Mesenchymal stem cell (in vitro differentiated cells and primary cell): ENCODE measurements around the gene ARHGAP33.

ENCODE experiments used
- DNase-seq: peaks from one replicate; pipeline ENCODE4 v3.0.0-alpha.2; 2013
- H2AFZ ChIP-seq: one replicate; pipeline ENCODE4 v1.6.1; 2013; ENCODE audit warnings: low read depth, mild to moderate bottlenecking, control low read depth, inconsistent platforms, low read length, moderate library complexity
- H2AK5ac ChIP-seq: 2 replicates; pipeline ENCODE4 v1.6.1; 2013; ENCODE audit warnings: low read length, moderate library complexity, mild to moderate bottlenecking, inconsistent platforms; ENCODE audit not compliant: severe bottlenecking
- H2BK120ac ChIP-seq: one replicate; pipeline ENCODE4 v1.6.1; 2013; ENCODE audit warnings: low read depth, mild to moderate bottlenecking, inconsistent platforms, low read length, moderate library complexity
- H2BK12ac ChIP-seq, 2 experiments: one replicate each; pipeline ENCODE4 v1.6.1; 2013; ENCODE audit warnings: inconsistent platforms in 2 of 2, low read length in 2 of 2, mild to moderate bottlenecking in 2 of 2, moderate library complexity in 2 of 2, control low read depth in 1 of 2
- H2BK15ac ChIP-seq: one replicate; pipeline ENCODE4 v1.6.1; 2013; ENCODE audit warnings: mild to moderate bottlenecking, low read depth, inconsistent platforms; ENCODE audit not compliant: poor library complexity, severe bottlenecking
- H2BK5ac ChIP-seq: 2 replicates; pipeline ENCODE4 v1.6.1; 2013; ENCODE audit warnings: low read depth, mild to moderate bottlenecking, low read length, control low read depth, inconsistent platforms; ENCODE audit not compliant: poor library complexity, severe bottlenecking
- H3K14ac ChIP-seq, 2 experiments: one replicate each; pipeline ENCODE4 v1.6.1; 2013; ENCODE audit warnings: inconsistent platforms in 2 of 2, low read length in 2 of 2, control low read depth in 1 of 2, mild to moderate bottlenecking in 1 of 2, moderate library complexity in 1 of 2
- H3K18ac ChIP-seq, 2 experiments: one replicate each; pipeline ENCODE4 v1.6.1; 2013; ENCODE audit warnings: inconsistent platforms in 2 of 2, low read length in 2 of 2, control low read depth in 1 of 2, low read depth in 1 of 2, mild to moderate bottlenecking in 1 of 2
- H3K23ac ChIP-seq, 2 experiments: one replicate each; pipeline ENCODE4 v1.6.1; 2013; ENCODE audit warnings: inconsistent platforms in 2 of 2, low read length in 2 of 2, mild to moderate bottlenecking in 2 of 2, moderate library complexity in 2 of 2, control low read depth in 1 of 2
- H3K27ac ChIP-seq: 2 replicates; pipeline ENCODE4 v1.5.1; 2013; ENCODE audit warnings: mild to moderate bottlenecking, moderate library complexity, low read length, control low read depth, inconsistent platforms; ENCODE audit not compliant: poor library complexity, severe bottlenecking
- H3K27me3 ChIP-seq, 2 experiments: 2 replicates each; pipeline versions ENCODE4 v1.6.1 to v1.7.0; 2013; ENCODE audit warnings: low read length in 2 of 2, mild to moderate bottlenecking in 2 of 2, moderate library complexity in 2 of 2, control low read depth in 1 of 2, inconsistent platforms in 1 of 2; ENCODE audit not compliant: control insufficient read depth in 1 of 2, insufficient read depth in 1 of 2
- H3K36me3 ChIP-seq, 2 experiments: 2 replicates each; pipeline versions ENCODE4 v1.6.1 to v1.7.0; 2013; ENCODE audit warnings: low read length in 2 of 2, control low read depth in 1 of 2, inconsistent platforms in 1 of 2, low read depth in 1 of 2, mild to moderate bottlenecking in 1 of 2; ENCODE audit not compliant: insufficient read depth in 2 of 2, control insufficient read depth in 1 of 2
- H3K4ac ChIP-seq, 2 experiments: one replicate each; pipeline ENCODE4 v1.6.1; 2013; ENCODE audit warnings: inconsistent platforms in 2 of 2, low read length in 2 of 2, mild to moderate bottlenecking in 2 of 2, moderate library complexity in 2 of 2, control low read depth in 1 of 2, low read depth in 1 of 2
- H3K4me1 ChIP-seq: 2 replicates; pipeline ENCODE4 v1.6.1; 2013; ENCODE audit warnings: low read depth, low read length, control low read depth; ENCODE audit not compliant: control insufficient read depth, insufficient read depth
- H3K4me2 ChIP-seq: 2 replicates; pipeline ENCODE4 v1.6.1; 2013; ENCODE audit warnings: low read length, mild to moderate bottlenecking, inconsistent platforms; ENCODE audit not compliant: poor library complexity, severe bottlenecking
- H3K4me3 ChIP-seq, 2 experiments: 2 replicates each; pipeline versions ENCODE4 v1.5.1 to v1.7.0; 2013; ENCODE audit warnings: low read length in 2 of 2, mild to moderate bottlenecking in 2 of 2, control low read depth in 1 of 2, low read depth in 1 of 2; ENCODE audit not compliant: insufficient read depth in 1 of 2
- H3K79me1 ChIP-seq: replicated peaks from 2 replicates; pipeline ENCODE4 v1.6.1; 2013; ENCODE audit warnings: mild to moderate bottlenecking, control low read depth, low read length, inconsistent platforms; ENCODE audit not compliant: poor library complexity, severe bottlenecking
- H3K9ac ChIP-seq: 2 replicates; pipeline ENCODE4 v1.7.0; 2013; ENCODE audit warnings: mild to moderate bottlenecking, low read length, moderate library complexity
- H3K9me3 ChIP-seq: 2 replicates; pipeline ENCODE4 v1.7.0; 2013; ENCODE audit warnings: mild to moderate bottlenecking, low read length; ENCODE audit not compliant: control insufficient read depth
- H4K8ac ChIP-seq: one replicate; pipeline ENCODE4 v1.6.1; 2013; ENCODE audit warnings: inconsistent platforms, mild to moderate bottlenecking, low read length, moderate library complexity
- H4K91ac ChIP-seq: one replicate; pipeline ENCODE4 v1.6.1; 2013; ENCODE audit warnings: mild to moderate bottlenecking, low read length, inconsistent platforms
- WGBS: methylation state at CpG from one replicate; pipeline ENCODE4 v1.1.7; 2013; ENCODE audit warnings: mixed read lengths; 5-methylcytosine and 5-hydroxymethylcytosine counted together

The ARHGAP33 gene

GRCh38 chr19:35742121-35742724 lies 33.1 kb upstream of the ARHGAP33 start, which contains the start of gene IGFLR1:
Gene IGFLR1 (minus strand): TSS chr19:35742452. CDS start chr19:35741180, 1,272 bp downstream.
- Histone ChIP-seq H2BK15ac (no peak within 1 kb of the TSS), H3K23ac (no peak within 1 kb of the TSS), H2BK120ac (no peak within 1 kb of the TSS), H3K27me3 (no peaks in the 10 kb centered on the region), H3K4ac (no peak within 1 kb of the TSS), H4K91ac (no peak within 1 kb of the TSS), H3K14ac (no peak within 1 kb of the TSS), H3K4me1 (peaks cover 23% of the 10 kb centered on the region), H2AK5ac (no peak within 1 kb of the TSS), H3K9ac (peak within 1 kb of the TSS; percentile 76), H3K36me3 (peaks cover 39 to 41% of the 10 kb centered on the region in 2 experiments), H3K27ac (no peak within 1 kb of the TSS), H3K9me3 (no peaks in the 10 kb centered on the region), H3K18ac (no peak within 1 kb of the TSS), H2AFZ (no peak within 1 kb of the TSS), H2BK12ac (no peak within 1 kb of the TSS), H4K8ac (no peak within 1 kb of the TSS), H3K79me1 (peaks cover 25% of the 10 kb centered on the region), H2BK5ac (no peak within 1 kb of the TSS), H3K4me3 (no peak within 1 kb of the TSS), H3K4me2 (no peak within 1 kb of the TSS)
- 96% methylated on average over 9 of the region's 9 CpGs for WGBS
- DNase-seq = no peak

DNA sequence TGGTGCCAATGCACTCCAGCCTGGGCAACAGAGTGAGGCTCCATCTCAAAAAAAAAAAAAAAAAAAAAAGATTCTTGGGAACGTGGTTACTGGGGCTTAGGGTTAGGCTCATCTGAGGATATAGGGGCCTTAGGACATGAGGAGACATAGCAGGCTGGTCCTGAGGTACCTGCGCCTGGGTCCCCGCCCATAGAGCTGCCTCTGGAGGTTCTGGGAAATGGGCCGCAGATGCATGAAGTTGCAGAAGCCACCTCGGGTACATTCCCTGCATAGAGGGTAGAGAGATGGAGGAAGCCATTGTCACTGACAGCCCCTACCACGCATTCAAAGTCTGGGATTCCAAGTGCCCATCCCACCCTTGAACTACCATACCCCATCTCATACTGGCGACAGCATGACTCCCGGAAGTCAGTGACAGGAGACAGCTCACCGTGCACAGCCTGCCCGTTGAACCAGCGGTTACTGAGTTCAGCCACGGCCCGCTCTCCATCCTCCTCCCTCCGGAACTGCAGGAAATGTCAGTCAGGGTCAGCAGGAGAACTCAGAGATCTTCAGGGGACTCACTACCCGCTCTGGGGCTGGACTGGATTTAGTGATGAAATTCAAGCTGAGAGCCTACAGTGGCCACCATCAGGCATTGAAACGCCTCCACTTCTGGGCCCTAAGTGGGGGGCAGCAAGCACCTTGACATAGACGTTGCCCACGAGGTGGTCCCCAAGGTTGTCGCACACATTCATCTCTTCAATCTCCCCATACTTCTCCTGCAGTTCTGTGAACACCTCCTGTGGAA lies 31.5 kb upstream of the ARHGAP33 start:
- Histone ChIP-seq H2BK5ac (no peak overlapping the region), H3K4me2 (peak overlapping the region; percentile 80), H3K18ac (no peak overlapping the region), H2AK5ac (no peak overlapping the region), H3K23ac (no peak overlapping the region), H2BK12ac (no peak overlapping the region), H3K36me3 (peaks cover 23 to 26% of the 10 kb centered on the region in 2 experiments), H2BK120ac (no peak overlapping the region), H4K91ac (peak overlapping the region; percentile 4), H4K8ac (no peak overlapping the region), H3K4ac (no peak overlapping the region), H2BK15ac (no peak overlapping the region), H3K9ac (peak overlapping the region; percentile 99), H3K4me1 (peaks cover 23% of the 10 kb centered on the region), H3K27me3 (no peaks in the 10 kb centered on the region), H3K79me1 (peaks cover 29% of the 10 kb centered on the region), H3K14ac (no peak overlapping the region), H3K9me3 (no peaks in the 10 kb centered on the region), H3K4me3 (peak overlapping the region in 1 of 2 experiments; percentile 96), H2AFZ (no peak overlapping the region), H3K27ac (no peak overlapping the region)
- 92% methylated on average over 17 of the region's 19 CpGs for WGBS
- DNase-seq = no peak

GRCh38 chr19:35744430-35745327 lies 30.7 kb upstream of the ARHGAP33 start:
- Histone ChIP-seq H4K91ac (peak overlapping the region; percentile 90), H3K4me1 (peaks cover 25% of the 10 kb centered on the region), H3K4me3 (peak overlapping the region; percentile 65 to 96), H2AFZ (peak overlapping the region; percentile 72), H3K27ac (peak overlapping the region; percentile 98), H3K4me2 (peak overlapping the region; percentile 80), H3K18ac (peak overlapping the region; percentile 41 to 95), H2AK5ac (peak overlapping the region; percentile 71), H3K9ac (peak overlapping the region; percentile 99), H3K9me3 (no peaks in the 10 kb centered on the region), H3K27me3 (no peaks in the 10 kb centered on the region), H3K4ac (peak overlapping the region; percentile 92 to 93), H3K36me3 (peaks cover 15 to 21% of the 10 kb centered on the region in 2 experiments), H3K79me1 (peaks cover 31% of the 10 kb centered on the region), H2BK15ac (no peak overlapping the region), H3K23ac (no peak overlapping the region), H2BK120ac (peak overlapping the region; percentile 99), H3K14ac (peak overlapping the region in 1 of 2 experiments; percentile 97), H2BK5ac (peak overlapping the region; percentile 87), H2BK12ac (no peak overlapping the region), H4K8ac (peak overlapping the region; percentile 70)
- peak; percentile 98 for DNase-seq
- 10% methylated on average over 41 of the region's 41 CpGs for WGBS
